Osteoblast (primary cell): Measurements from ENCODE around the gene KITLG. TPM values are rescaled to one million over a fixed set of nuclear protein-coding genes. Genes with fewer than 3 reads are reported as not detected.

Experiments used
- DNase-seq: peaks from one replicate; pipeline ENCODE4 v3.0.0; 2011; ENCODE audit warnings: low spot score, mixed read lengths; ENCODE audit not compliant: insufficient read length; ENCODE audit errors: missing footprints
- H2AFZ ChIP-seq: 2 replicates; pipeline ENCODE4 v1.6.0; 2011; ENCODE audit warnings: mild to moderate bottlenecking, low read length
- H3K27ac ChIP-seq: 2 replicates; pipeline ENCODE4 v1.5.1; 2011; ENCODE audit warnings: mild to moderate bottlenecking, low read depth, low read length, moderate library complexity
- H3K27me3 ChIP-seq: 2 replicates; pipeline ENCODE4 v1.6.0; 2012; ENCODE audit warnings: mild to moderate bottlenecking, control low read depth, inconsistent platforms, low read length, moderate library complexity; ENCODE audit not compliant: insufficient read depth
- H3K36me3 ChIP-seq: 2 replicates; pipeline ENCODE4 v1.5.1; 2011; ENCODE audit warnings: mild to moderate bottlenecking, low read length, control low read depth, moderate library complexity; ENCODE audit not compliant: insufficient read depth
- H3K4me1 ChIP-seq: 2 replicates; pipeline ENCODE4 v1.5.1; 2011; ENCODE audit warnings: mild to moderate bottlenecking, low read length, control low read depth, moderate library complexity; ENCODE audit not compliant: insufficient read depth
- H3K4me2 ChIP-seq: 2 replicates; pipeline ENCODE4 v1.6.0; 2011; ENCODE audit warnings: mild to moderate bottlenecking, low read length; ENCODE audit not compliant: insufficient read depth
- H3K4me3 ChIP-seq: fragments of 200-600 bp; sonication (generic); 3 replicates; pipeline ENCODE4 v1.5.1; 2012; ENCODE audit warnings: mild to moderate bottlenecking, low read length, inconsistent platforms; ENCODE audit not compliant: insufficient read depth
- H3K79me2 ChIP-seq: 2 replicates; pipeline ENCODE4 v1.6.0; 2012; ENCODE audit warnings: mild to moderate bottlenecking, low read length, control low read depth, inconsistent platforms; ENCODE audit not compliant: insufficient read depth
- H3K9me3 ChIP-seq: 2 replicates; pipeline ENCODE4 v1.5.1; 2011; ENCODE audit warnings: low read depth, low read length, control low read depth
- H4K20me1 ChIP-seq: 2 replicates; pipeline ENCODE4 v1.6.0; 2012; ENCODE audit warnings: mild to moderate bottlenecking, low read length, control low read depth; ENCODE audit not compliant: insufficient read depth
- CTCF ChIP-seq: IDR thresholded peaks from 2 replicates; pipeline ENCODE4 v1.5.1; 2011; ENCODE audit warnings: mild to moderate bottlenecking, low read depth, low read length, moderate library complexity; ENCODE audit errors: extremely low read depth
- total RNA-seq: library from RNA; depleted of rRNA; stranded (reverse); fragments of >200 nt; gene quantifications from 2 replicates; pipeline ENCODE4 v1.2.3, GENCODE V29; 2012

KITLG gene
- total RNA-seq, 1 donor: 46.7 TPM

GRCh38 chr12:88585077-88585476 is 4.8 kb upstream of the KITLG start:
- Histone ChIP-seq H2AFZ (no peak overlapping the region), H3K79me2 (peaks cover under 1% of the 10 kb centered on the region), H3K9me3 (peaks cover 3% of the 10 kb centered on the region), H3K36me3 (no peaks in the 10 kb centered on the region), H3K4me2 (no peak overlapping the region), H3K27me3 (no peaks in the 10 kb centered on the region), H3K27ac (no peak overlapping the region), H4K20me1 (no peaks in the 10 kb centered on the region), H3K4me1 (no peaks in the 10 kb centered on the region), H3K4me3 (no peak overlapping the region)
- DNase-seq: no peak
- no peak for TF ChIP-seq CTCF

GRCh38 chr12:88579601-88580050 is 645 bp downstream of the KITLG start:
- Histone ChIP-seq H3K36me3 (no peaks in the 10 kb centered on the region), H3K79me2 (peaks cover 54% of the 10 kb centered on the region), H2AFZ (peak overlapping the region; percentile 94), H3K27me3 (no peaks in the 10 kb centered on the region), H3K4me3 (peak overlapping the region; percentile 81), H3K27ac (peak overlapping the region; percentile 65), H3K9me3 (no peaks in the 10 kb centered on the region), H4K20me1 (peaks cover 4% of the 10 kb centered on the region), H3K4me2 (peak overlapping the region; percentile 90), H3K4me1 (peaks cover 22% of the 10 kb centered on the region)
- DNase-seq: peak; percentile 81
- no peak for TF ChIP-seq CTCF

GRCh38 chr12:88579161-88579517 is 1.1 kb downstream of the KITLG start:
- Histone ChIP-seq H3K79me2 (peaks cover 59% of the 10 kb centered on the region), H3K36me3 (no peaks in the 10 kb centered on the region), H3K27ac (peak overlapping the region; percentile 65), H3K9me3 (no peaks in the 10 kb centered on the region), H3K4me1 (peaks cover 27% of the 10 kb centered on the region), H2AFZ (peak overlapping the region; percentile 94), H3K27me3 (no peaks in the 10 kb centered on the region), H4K20me1 (peaks cover 4% of the 10 kb centered on the region), H3K4me3 (peak overlapping the region; percentile 81), H3K4me2 (peak overlapping the region; percentile 90)
- TF ChIP-seq CTCF: peak; percentile 50
- peak; percentile 58 for DNase-seq

- peaks cover 33% of the 10 kb centered on the region for H3K4me1 ChIP-seq
- peak overlapping the region; percentile 90 for H3K4me2 ChIP-seq
- H4K20me1 ChIP-seq: peaks cover 4% of the 10 kb centered on the region
- DNase-seq: peak; percentile 41
- H2AFZ ChIP-seq: peak overlapping the region; percentile 26
- H3K79me2 ChIP-seq: peaks cover 65% of the 10 kb centered on the region
- H3K27ac ChIP-seq: peak overlapping the region; percentile 65
- no peaks in the 10 kb centered on the region for H3K9me3 ChIP-seq
- no peak for TF ChIP-seq CTCF
- peak overlapping the region; percentile 81 for H3K4me3 ChIP-seq
- no peaks in the 10 kb centered on the region for H3K36me3 ChIP-seq
- H3K27me3 ChIP-seq: no peaks in the 10 kb centered on the region
These were observed 1.8 kb downstream of the KITLG start for GRCh38 chr12:88578276-88579160.
